Upper lobe of left lung (tissue), 6 donors: Measurements from ENCODE around the gene VPS33A. TPM values are rescaled to one million over a fixed set of nuclear protein-coding genes. Genes with fewer than 3 reads are reported as not detected.

Source experiments
- ATAC-seq, 2 donors: fragments of 200-7000 bp; cut with Tn5 transposase; one replicate each; pipeline ENCODE4 v1.9.1; 2022; ENCODE audit warnings: mild to moderate bottlenecking in 2 of 2, moderate library complexity in 2 of 2; ENCODE audit not compliant: low FRiP score in 2 of 2
- DNase-seq, 2 donors: peaks; one replicate each; pipeline ENCODE4 v3.0.0-alpha.2; 2019 to 2020
- H3K27ac ChIP-seq, 4 donors: fragments of 200-600 bp; sonication (generic); one replicate each; pipeline ENCODE4 v1.5.1; 2016 to 2019
- H3K27me3 ChIP-seq, 4 donors: fragments of 200-600 bp; sonication (generic); one replicate each; pipeline ENCODE4 v1.5.1; 2017 to 2019
- H3K36me3 ChIP-seq, 4 donors: fragments of 200-600 bp; sonication (generic); one replicate each; pipeline ENCODE4 v1.5.1; 2016 to 2019
- H3K4me1 ChIP-seq, 4 donors: fragments of 200-600 bp; sonication (generic); one replicate each; pipeline ENCODE4 v1.5.1; 2018 to 2019
- H3K4me3 ChIP-seq, 4 donors: fragments of 200-600 bp; sonication (generic); one replicate each; pipeline ENCODE4 v1.5.1; 2017 to 2019; ENCODE audit warnings: mild to moderate bottlenecking in 2 of 4, moderate library complexity in 1 of 4
- H3K9me3 ChIP-seq, 4 donors: fragments of 200-600 bp; sonication (generic); one replicate each; pipeline ENCODE4 v1.5.1; 2018 to 2019
- EP300 ChIP-seq, 4 donors: sonication (generic); formaldehyde crosslinking; IDR thresholded peaks; one replicate each; pipeline ENCODE4 v1.5.1; 2017; ENCODE audit warnings: antibody characterized with exemption in 4 of 4, control low read depth in 2 of 4
- POLR2A ChIP-seq, 4 donors: fragments of 450-650 bp; IDR thresholded peaks; one replicate each; pipeline ENCODE4 v1.5.1; 2016 to 2017; ENCODE audit warnings: antibody characterized with exemption in 4 of 4, mild to moderate bottlenecking in 2 of 4
- POLR2AphosphoS5 ChIP-seq, 2 donors: sonication (generic); formaldehyde crosslinking; IDR thresholded peaks; one replicate each; pipeline ENCODE4 v1.5.1; 2017; ENCODE audit warnings: antibody characterized with exemption in 2 of 2
- WGBS, 2 donors: methylation state at CpG; one replicate each; pipeline ENCODE4 v1.1.5; 2017 to 2018; 5-methylcytosine and 5-hydroxymethylcytosine counted together
- total RNA-seq, 6 donors: library from RNA; depleted of rRNA in 4 of 6; stranded (reverse); fragments of >200 nt in 4 of 6; gene quantifications; one replicate each; pipeline versions ENCODE4 v1.1.0 to v1.2.1, GENCODE V29; 2016 to 2021
- TF ChIP-seq, protein P1 (sequence below), 6 experiments: fragments of 450-650 bp in 4 of 6; fragments of 200-600 bp in 2 of 6; sonication (generic) in 2 of 6; IDR thresholded peaks; one replicate each; pipeline ENCODE4 v1.5.1; 2016 to 2019; ENCODE audit warnings: antibody characterized with exemption in 6 of 6
- donor health status: DM: no; HTN: no; CAD: no; lungs with moderate emphysema.
- donor health status: DM: no; HTN: yes; CAD: no; lungs with severe emphysema.

The VPS33A gene
- total RNA-seq, 6 donors from 2014 or later, result 7.3 to 18.5 (median 14.5) TPM

DNA sequence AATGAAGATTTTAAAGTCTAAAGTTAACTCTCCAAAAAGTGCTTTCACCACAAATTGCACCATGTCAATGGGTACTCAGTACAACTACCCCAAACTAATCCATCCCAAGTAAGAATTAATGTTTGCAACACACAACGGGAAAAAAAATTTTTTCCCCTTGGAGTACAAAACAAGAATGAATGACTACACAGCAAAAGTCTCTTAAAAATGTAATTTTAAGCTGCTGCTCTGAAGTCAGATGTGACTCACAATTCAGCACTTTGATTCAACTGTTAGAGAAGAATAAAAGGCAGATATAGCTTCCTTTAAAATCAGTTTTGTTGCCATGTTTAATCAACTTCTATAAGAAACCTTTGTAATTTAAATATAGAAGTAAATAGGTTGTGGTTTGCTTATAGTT, 42.5 kb upstream of the VPS33A start:
- H3K4me1 ChIP-seq, result no peaks in the 10 kb centered on the region
- H3K27me3 ChIP-seq, result no peaks in the 10 kb centered on the region
- WGBS, 2 donors, result 93% methylated on average over 1 of the region's 1 CpG
- DNase-seq, result no peak
- H3K36me3 ChIP-seq, result peaks cover 16 to 90% (median 34%) of the 10 kb centered on the region in 4 donors
- TF ChIP-seq POLR2AphosphoS5 (IDR thresholded peaks at IDR 0.05), result no peak
- TF ChIP-seq, protein P1, sequence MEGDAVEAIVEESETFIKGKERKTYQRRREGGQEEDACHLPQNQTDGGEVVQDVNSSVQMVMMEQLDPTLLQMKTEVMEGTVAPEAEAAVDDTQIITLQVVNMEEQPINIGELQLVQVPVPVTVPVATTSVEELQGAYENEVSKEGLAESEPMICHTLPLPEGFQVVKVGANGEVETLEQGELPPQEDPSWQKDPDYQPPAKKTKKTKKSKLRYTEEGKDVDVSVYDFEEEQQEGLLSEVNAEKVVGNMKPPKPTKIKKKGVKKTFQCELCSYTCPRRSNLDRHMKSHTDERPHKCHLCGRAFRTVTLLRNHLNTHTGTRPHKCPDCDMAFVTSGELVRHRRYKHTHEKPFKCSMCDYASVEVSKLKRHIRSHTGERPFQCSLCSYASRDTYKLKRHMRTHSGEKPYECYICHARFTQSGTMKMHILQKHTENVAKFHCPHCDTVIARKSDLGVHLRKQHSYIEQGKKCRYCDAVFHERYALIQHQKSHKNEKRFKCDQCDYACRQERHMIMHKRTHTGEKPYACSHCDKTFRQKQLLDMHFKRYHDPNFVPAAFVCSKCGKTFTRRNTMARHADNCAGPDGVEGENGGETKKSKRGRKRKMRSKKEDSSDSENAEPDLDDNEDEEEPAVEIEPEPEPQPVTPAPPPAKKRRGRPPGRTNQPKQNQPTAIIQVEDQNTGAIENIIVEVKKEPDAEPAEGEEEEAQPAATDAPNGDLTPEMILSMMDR (IDR thresholded peaks at IDR 0.05), result no peak
- no peak for TF ChIP-seq POLR2A (IDR thresholded peaks at IDR 0.05)
- TF ChIP-seq EP300 (IDR thresholded peaks at IDR 0.05), result no peak
- H3K27ac ChIP-seq, result no peak overlapping the region
- no peak for ATAC-seq
- H3K9me3 ChIP-seq, result no peaks in the 10 kb centered on the region
- H3K4me3 ChIP-seq, result no peak overlapping the region

DNA sequence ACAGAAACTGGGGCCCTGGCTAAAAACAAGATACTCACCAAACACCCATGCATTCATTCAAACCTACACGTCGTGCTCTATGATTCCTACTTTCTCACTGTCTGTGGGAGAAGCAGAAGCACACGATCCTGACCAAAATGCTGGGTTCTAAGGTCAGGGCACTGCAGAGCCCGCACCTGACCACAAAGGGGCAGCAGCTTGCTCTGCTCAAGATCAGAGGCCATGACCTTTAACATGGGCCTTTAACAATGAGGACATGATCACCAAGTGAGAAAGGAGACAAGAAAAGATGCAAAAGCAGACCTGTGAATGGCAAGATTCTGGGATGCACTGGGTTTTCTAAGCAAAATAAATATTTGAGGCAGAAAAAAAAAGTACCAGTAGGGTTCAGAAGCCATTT, 40.1 kb upstream of the VPS33A start:
- DNase-seq, result no peak
- Histone ChIP-seq H3K27ac (no peak overlapping the region), H3K9me3 (no peaks in the 10 kb centered on the region), H3K36me3 (peaks cover 13 to 91% (median 48%) of the 10 kb centered on the region in 4 donors), H3K27me3 (no peaks in the 10 kb centered on the region), H3K4me3 (no peak overlapping the region), H3K4me1 (no peaks in the 10 kb centered on the region)
- TF ChIP-seq, protein P1 (IDR thresholded peaks at IDR 0.05), result no peak
- no peak for TF ChIP-seq POLR2AphosphoS5 (IDR thresholded peaks at IDR 0.05)
- TF ChIP-seq POLR2A (IDR thresholded peaks at IDR 0.05), result no peak
- TF ChIP-seq EP300 (IDR thresholded peaks at IDR 0.05), result no peak
- no peak for ATAC-seq
- 78 to 94% methylated on average over 4 of the region's 4 CpGs for WGBS, 2 donors

DNA sequence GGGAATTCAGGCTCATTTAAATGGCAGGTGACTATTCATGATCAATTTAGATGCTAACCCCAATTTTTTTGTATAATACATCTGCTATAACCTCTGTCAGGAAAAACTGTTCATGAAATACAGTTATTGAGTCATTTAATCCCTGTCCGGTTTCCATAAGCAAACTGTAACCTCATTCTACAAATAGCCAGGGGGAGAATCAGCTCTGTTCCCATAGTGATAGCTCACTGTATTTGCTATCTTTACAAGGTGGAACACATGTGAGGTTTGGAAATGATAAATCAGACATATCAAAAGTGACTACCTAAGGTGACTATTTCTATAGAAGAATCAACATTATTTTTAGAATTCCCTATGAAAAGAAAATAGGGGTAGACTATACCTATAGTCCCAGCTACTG, 38.6 kb upstream of the VPS33A start:
- no peak for TF ChIP-seq POLR2A (IDR thresholded peaks at IDR 0.05)
- TF ChIP-seq, protein P1 (IDR thresholded peaks at IDR 0.05), result no peak
- no peak for TF ChIP-seq POLR2AphosphoS5 (IDR thresholded peaks at IDR 0.05)
- H3K27ac ChIP-seq, result no peak overlapping the region
- DNase-seq, result no peak
- H3K4me3 ChIP-seq, result no peak overlapping the region
- WGBS, 2 donors, result 78 to 81% methylated on average over 1 of the region's 1 CpG
- peaks cover 13 to 81% (median 48%) of the 10 kb centered on the region in 4 donors for H3K36me3 ChIP-seq
- ATAC-seq, result no peak
- no peaks in the 10 kb centered on the region for H3K9me3 ChIP-seq
- no peaks in the 10 kb centered on the region for H3K4me1 ChIP-seq
- no peaks in the 10 kb centered on the region for H3K27me3 ChIP-seq

DNA sequence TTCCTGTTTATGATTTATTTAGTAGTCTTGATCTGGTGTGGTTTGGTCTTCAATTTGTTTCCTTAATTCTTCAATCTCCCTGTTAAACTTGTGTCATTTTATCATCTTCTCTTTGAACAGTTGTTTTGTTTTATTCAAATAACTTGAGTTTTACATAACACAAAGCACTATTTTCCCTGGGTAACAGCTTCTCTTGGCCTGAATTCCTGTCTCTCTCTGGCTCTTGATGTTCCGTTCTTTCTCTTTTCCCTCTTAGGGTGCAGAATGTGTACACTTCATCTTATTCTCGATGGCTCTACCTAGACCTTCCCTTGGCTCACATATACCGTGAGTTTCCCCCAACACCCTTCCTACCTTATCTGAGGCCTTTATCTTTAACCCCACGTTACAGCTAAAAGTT, 36.8 kb upstream of the VPS33A start:
- Histone ChIP-seq H3K4me1 (no peaks in the 10 kb centered on the region), H3K27me3 (no peaks in the 10 kb centered on the region), H3K4me3 (no peak overlapping the region), H3K27ac (no peak overlapping the region), H3K36me3 (peaks cover 6 to 80% (median 45%) of the 10 kb centered on the region in 4 donors), H3K9me3 (no peaks in the 10 kb centered on the region)
- no peak for DNase-seq
- ATAC-seq, result no peak
- TF ChIP-seq POLR2AphosphoS5 (IDR thresholded peaks at IDR 0.05), result no peak
- TF ChIP-seq, protein P1 (IDR thresholded peaks at IDR 0.05), result no peak
- no peak for TF ChIP-seq EP300 (IDR thresholded peaks at IDR 0.05)
- TF ChIP-seq POLR2A (IDR thresholded peaks at IDR 0.05), result no peak
- WGBS, 2 donors, result 68% methylated on average over 4 of the region's 4 CpGs

DNA sequence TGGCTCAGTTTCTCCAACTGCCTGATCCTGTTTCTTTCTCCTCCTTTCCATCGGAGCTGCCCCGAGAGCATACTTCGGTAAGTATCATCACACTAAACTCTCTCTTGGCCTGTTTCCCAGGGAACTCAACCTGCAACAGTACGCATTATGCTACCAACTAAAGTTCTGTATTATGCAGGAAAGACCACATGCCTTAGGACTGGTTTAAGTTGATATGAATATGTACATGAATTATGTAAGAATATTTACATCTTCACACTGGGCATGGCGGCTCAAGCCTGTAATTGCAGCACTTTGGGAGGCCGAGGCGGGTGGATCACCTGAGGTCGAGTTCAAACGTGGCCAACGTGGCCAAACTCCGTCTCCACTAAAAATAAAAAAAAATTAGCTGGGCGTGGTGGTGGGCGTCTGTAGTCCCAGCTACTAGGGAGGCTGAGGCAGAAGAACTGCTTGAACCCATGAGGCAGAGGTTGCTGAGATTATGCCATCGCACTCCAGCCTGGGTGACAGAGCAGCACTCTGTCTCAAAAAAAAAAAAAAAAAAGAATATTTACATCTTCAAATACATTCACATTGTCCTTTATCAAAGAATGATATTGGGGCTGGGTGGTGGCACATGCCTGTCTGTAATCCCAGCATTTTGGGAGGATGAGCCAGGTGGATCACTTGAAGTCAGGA, 31.9 kb upstream of the VPS33A start:
- 94 to 97% methylated on average over 14 of the region's 14 CpGs for WGBS, 2 donors
- no peak for ATAC-seq

More for the DNA sequence above, 31.9 kb upstream of the VPS33A start:
- H3K4me1 ChIP-seq, result no peaks in the 10 kb centered on the region
- peaks cover 0 to 68% (median 32%) of the 10 kb centered on the region in 4 donors for H3K36me3 ChIP-seq
- H3K27me3 ChIP-seq, result no peaks in the 10 kb centered on the region
- no peak overlapping the region for H3K27ac ChIP-seq
- H3K9me3 ChIP-seq, result no peaks in the 10 kb centered on the region
- no peak overlapping the region for H3K4me3 ChIP-seq
- no peak for DNase-seq
- TF ChIP-seq POLR2AphosphoS5 (IDR thresholded peaks at IDR 0.05) (no peak), EP300 (IDR thresholded peaks at IDR 0.05) (no peak), POLR2A (IDR thresholded peaks at IDR 0.05) (no peak)
- TF ChIP-seq, protein P1 (IDR thresholded peaks at IDR 0.05), result no peak
